NCI-H82 (cell line): ENCODE data around the gene CD300C.
"Not testable (repeated sequence)": the region's sequence is repeated elsewhere in the genome, so short reads cannot be mapped to it uniquely, and the experiment has no call there.

Experiments used
- DNase-seq: peaks from one replicate; lab custom pipeline; 2025; lab: John Stamatoyannopoulos, UW

CD300C gene

DNA sequence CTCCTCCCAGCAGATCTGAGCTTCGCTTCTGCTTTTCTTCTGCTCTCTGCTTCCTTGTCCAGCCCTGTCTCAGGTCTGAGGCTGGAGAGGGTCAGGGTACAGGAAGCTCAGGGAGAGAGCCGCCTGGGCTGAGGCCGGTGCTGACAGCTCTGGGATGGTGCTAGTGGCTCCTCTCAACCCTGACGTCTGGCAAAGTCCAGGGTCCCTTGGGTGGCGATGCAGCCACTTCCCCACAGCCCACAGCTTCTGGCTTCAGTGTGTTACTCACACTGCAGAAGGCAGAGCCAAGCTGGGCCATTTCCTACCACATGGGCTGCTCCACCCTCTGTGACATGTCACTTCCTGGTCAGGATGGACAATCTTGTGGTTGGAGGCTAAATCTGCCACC, at the start of gene CD300C:
TSS of gene CD300C (minus strand) at position 273 of the 388 bp plus-strand sequence. CDS start 333 bp downstream, outside the sequence.
- no peak for DNase-seq

DNA sequence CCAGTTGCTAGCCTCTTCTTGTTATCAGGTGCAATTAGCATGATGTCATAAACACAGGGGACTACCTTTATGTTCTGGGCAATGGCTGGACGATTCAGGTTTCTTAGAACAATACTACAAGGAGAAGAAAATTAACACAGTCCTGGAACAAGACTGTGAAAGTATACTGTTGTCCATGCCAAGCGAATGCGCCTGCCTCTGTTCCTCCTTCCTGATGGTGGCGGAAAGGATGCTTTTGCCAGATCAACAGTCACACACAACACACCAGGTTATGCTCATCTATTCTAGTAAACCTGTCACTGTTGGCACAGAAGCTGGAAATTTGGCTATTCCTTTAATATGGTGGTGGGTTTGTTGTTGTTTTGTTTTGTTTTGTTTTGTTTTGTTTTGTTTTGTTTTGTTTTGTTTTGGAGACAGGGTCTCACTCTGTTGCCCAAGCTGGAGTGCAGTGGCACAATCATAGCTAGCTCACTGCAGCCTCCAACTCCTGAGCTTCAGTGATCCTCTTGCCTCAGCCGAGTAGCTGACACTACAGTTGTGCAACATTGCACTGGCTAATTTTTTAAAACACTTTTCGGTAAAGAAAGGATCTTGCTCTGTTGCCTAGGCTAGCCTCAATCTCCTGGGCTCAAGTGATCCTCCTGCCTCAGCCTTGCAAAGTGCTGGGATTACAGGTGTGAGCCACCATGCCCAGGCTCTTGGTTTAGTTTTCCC, 49.3 kb upstream of the CD300C start:
- no peak for DNase-seq

DNA sequence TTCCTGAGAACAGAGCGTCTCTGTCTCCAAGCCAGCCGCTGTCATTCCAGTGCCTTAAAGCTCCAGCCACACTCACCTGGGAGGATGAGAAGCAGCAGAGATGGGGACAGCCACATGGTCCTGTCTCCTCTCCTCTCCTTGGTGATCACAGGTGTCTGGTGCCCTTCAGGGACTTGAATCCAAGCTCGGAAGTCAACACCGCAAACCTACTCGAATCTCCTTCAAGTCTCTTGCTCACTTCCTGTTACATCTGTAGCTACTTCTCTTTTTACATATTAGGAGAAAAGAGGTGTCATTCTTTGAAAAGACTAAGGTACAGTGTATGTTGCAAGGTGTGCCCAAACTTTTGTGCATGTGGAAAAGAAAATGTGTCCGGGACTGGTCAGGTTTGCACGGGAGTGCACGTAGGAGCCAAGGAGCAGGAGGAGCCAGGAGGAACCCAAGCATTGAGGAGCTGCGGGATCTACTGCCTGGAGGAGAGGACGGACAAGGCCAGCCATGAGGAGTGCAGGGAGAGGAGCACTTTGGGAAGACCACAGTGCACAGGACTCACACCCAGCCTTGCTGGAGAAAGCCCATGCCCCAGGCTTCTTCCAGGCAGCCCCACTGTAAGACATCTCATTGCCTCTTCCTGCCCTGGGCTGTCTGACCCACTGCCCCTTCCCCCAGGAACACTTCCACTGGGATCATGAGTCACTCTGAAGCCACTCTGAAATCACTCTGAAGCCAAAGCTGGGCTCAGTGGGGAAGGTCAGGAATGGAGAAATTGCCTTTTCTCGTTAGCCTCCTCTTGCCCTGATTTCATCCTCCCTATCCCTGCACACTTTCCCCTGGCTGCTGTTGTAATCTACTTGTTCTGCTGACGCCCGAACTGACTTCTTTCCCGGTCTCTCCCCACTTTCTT, 46.4 kb upstream of the CD300C start, which contains the start of gene CD300LD:
TSS of gene CD300LD (minus strand) at position 197 of the 904 bp plus-strand sequence. CDS start at position 116, 81 bp downstream.
- no peak for DNase-seq

DNA sequence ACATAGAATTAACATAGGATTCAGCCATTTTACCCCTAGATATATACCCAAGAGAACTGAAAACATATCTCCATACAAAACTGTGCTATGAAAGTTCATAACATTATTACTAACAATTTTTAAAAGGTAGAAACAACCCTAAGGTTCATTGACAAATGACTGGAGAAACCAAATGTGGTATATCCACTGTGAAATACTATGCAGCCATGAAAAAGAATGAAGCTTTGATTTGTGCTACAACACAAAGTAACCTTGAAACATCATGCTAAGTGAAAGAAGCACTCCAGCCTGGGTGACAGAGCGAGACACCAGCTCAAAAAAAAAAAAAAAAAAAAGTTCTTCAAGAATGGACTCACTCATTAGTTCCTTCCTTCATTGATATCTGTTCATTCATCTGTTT, 45.6 kb upstream of the CD300C start:
- no peak for DNase-seq

DNA sequence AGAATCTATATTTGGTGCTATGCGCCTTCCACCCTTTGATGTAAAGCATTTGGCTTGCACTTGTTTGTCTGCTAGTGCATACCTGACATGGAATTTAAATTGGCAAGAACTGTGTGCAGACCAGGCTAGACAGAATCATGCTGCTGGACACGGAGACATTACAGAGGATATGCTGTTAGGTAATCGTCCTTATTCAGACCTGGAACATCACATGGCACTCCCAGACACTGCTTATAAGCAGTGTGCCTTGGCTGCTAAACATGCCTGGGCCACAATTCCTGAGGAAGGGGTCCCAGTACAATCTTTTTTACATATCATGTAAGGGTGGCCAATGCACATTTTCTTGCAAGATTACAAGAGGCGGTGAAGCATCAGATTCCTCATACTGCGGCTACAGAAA, 39.8 kb upstream of the CD300C start:
- DNase-seq, result no peak

DNA sequence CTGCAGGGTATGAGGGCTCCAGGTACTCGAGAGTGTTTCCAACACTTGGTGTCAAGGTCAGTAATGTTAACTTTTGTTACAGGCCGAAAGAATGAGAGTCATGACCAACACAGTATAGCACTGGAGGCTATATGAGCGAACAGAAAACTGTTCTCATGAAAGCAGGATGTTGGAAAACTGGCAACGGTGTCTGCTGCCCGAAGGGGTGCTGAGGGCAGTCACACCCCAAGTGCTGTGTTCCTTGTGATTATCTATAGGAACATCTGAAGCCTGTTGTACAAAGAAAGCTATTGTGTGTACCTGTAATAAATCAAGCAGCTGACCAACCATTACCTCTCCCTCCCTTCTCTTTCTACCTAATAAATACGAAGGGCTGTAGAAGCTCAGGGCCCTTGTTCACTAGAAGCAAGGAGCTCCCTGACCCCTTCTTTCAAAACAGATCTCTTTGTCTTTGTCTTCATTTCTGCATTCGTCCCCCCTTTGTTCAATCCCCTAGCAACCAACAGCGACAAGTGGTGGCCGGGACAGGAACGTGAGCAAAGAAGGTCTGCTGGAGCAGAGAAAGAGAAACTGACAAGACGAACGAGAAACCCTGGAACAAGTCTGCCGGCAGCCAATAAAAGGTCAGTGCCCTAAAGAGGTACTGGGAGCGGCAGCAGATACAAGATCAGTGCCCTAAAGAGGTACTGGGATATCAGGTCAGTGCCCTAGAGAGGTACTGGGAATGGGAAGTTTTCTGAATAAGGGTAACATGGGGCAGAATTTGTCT, 38.6 kb upstream of the CD300C start:
- DNase-seq, result no peak

DNA sequence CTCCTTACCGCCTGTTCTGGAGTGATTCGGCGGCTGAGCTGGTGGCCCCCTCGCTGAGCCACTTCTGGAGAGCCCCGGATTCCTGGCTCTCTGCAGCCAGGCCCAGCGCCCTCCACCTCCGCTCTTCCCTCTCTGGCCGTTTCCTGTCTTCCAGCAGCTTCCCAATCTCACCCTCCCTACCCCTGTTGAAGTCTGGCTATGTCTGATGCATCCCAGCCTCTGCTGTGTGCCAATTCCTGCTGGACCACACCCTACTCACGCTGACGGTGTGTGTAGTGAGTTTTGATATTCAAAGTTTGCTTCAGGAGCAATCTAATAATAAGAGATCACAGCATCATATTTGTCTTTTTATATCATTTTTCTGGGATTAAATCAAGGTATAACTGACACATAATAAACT, 36.7 kb upstream of the CD300C start:
- DNase-seq, result no peak

DNA sequence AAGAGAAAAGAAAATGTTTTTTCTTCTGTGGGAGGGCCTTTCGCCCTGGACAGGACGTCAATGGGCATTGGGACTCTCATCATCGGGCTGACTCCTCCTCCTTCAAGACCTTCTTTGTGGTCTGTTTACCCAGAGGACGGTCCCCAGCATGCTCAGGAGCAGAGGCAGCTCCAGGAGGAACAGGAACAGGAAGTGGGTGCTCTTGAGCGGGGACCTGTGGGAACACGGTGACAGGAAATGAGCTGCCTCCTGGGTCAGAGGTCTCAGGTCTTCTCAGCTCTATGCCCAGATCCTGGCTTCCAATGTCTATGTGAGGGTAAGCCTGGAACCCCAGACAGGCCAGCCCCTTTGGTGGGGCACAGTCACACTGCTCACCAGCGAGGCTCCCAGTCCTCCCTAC, 34.0 kb upstream of the CD300C start:
- DNase-seq, result no peak

DNA sequence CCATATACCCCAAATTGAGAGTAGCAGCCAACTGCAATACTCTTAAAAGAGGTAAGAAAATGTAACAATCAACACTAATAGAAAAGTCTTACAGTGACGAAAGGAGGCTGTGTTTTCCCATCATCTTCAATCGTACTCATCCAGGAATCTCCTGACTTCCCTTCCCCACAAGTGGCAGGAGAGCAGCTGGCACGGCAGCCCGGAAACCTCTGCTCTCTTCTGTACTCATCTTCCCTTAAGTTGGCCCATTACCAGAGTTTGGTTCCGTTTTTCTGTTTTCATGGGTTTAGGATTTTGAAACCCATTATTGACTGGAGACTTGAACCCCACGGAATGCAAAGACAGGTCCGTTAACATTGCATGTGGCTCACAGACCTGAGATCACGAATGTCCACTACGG, 33.1 kb upstream of the CD300C start:
- DNase-seq, result no peak

DNA sequence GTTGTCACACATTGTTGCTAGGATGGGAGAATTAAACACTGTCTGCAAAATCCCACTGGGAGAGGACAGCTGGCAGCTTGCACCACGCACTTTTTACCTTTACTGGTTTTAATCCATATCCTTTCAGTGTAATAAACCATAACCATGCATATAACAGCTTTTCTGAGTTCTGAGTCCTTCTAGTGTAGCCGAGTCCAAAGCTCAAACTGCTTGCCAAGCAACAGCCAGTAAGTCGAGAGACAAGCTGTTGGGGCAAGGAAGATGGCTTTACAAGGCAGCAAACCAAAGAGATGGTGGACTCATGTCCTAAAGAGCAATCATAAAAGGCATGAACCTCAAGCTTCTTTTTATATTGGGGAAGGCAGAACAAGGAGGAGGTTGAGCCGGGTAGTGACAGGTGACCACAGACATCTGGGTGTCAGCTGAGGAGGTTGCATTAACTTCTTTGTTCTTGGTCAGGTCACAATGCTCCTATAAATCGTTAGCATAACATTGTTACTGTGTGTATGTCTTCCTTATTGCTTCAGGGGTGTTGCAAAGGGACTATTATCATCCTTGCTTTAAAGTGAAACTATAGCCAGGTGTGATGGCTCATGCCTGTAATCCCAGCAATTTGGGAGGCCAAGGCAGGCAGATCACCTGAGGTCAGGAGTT, 28.7 kb upstream of the CD300C start:
- no peak for DNase-seq

DNA sequence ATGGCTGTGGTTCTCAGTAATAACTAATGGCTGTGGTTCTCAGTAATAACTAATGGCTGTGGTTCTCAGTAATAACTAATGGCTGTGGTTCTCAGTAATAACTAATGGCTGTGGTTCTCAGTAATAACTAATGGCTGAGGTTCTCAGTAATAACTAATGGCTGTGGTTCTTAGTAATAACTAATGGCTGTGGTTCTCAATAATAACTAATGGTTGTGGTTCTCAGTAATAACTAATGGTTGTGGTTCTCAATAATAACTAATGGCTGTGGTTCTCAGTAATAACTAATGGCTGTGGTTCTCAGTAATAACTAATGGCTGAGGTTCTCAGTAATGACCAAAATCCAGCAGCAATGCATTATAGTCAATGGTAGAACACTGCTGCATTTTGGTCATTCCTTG, 27.7 kb upstream of the CD300C start:
- not testable (repeated sequence) for DNase-seq

DNA sequence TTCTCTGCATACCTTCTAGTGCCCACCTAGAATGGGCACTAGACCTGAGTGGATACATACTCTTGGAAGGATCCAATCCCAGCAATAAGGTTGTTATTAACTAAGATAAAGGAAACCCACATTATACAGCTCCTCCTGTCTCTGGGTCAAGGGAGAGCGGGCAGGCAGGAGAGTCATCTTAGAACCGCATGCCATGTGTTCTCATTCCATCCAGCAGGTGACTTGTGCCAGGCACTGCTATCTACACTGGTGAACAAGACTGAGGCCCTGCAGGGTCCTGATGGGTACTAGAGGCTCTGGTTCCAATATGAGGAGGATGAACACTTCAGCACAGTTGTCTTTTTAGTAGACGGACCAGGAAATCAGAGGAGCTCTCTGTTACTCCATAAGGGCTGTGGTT, 27.3 kb upstream of the CD300C start:
- no peak for DNase-seq

DNA sequence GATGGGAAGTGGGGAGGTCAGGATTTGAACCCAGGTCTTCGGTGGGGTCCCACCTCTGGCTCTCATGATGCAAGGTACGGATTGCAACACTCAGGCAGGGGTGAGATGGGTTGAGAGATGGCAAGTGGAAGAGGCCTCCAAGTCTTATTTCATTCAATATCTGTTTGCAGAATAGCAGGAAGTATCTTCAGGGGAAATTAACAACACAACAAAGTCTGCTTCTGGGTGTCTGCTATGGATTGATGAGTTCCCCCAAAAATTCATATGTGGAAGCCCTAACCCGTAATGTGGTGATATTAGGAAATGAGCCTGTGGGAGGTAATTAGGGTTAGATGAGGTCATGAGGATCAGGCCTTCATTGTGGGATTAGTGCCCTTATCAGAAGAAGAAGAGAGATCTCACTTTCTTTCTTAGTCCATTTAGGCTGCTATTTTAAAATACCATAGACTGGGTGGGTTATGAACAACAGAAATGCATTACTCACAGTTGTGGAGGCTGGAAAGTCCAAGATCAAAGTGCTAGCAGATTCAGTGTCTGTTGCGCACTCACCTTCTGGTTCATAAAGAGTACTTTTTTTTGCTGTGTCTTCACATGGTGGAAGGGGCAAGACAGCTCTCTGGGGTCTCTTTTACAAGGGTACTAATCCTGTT, 25.8 kb upstream of the CD300C start:
- DNase-seq, result no peak

DNA sequence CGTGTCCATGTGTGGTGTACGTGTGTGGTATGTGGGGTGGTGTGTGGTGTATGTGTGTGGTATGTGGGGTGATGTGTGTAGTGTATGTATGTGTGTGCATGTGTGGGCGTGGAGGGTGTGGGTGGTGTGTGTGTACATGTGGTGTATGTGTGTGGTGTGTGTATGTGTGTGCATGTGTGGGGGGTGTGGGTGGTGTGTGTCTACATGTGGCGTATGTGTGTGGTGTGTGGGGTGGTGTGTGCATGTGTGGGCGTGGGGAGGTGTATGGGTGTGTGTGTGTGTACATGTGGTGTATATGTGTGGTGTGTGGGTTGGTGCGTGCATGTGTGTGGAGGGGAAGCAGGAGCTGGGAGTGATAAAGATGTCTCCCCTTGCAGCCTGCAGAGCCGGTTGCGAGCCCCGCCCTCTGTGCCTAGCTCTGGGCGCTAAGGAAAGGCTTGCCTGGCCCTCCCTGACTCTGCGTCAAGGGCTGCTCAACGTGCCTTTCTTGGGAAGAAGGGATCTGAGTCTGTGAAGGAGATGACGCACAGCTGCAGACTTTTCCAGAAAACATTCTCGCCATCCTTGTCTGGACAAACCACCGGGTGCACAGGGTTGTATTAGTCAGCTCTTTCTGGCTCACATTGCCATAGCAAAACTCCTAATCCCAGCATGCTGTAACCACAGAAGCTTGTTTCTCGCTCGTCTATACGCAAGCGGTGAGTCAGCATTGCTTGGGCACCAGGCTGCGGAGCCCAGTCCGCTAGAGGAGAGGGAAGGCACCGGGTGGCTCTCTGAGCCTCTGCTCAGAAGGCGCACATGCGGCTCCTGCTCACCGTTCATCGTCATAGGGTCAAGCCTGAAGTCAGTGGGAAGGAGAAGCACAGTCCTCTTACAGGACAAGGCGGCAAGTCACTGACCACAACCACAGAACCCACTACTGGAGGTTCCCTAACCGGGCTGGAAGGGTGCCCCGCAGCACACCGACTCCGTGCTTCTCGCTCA, 23.4 kb upstream of the CD300C start:
- DNase-seq, result peak; percentile 48

DNA sequence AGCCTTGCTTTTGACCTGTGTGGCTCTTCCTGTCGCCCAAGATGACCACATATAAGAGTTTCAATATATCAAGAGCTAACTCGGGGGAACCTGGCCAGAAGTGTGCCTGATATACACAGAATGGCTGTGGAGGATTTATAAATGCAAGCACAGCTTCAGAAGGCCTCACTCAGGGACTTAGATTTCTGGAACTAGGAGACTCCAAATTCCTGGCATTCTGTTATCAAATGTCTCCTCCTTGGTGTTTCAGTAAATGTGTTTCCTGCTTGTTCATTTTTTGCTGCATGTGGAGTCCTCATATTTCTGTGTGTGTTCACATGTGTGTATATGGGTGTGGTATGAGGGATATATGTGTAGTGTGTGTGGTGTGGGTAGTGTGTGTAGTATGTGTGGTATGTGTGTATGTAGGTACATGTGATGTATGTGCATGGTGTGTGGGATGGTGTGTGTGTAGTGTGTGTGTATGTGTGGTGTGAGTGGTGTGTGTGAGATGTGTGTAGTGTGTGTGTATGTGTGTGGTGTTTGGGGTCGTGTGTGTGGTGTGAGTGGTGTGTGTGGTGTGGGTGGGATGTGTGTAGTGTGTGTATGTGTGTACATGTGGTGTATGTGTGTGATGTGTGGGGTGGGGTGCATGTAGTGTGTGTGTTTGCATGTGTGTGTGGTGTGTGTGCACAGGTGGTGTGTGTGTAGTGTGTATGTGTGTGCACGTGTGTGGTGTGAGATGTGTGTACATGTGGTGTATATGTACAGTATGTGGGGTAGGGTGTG, 22.4 kb upstream of the CD300C start:
- no peak for DNase-seq

DNA sequence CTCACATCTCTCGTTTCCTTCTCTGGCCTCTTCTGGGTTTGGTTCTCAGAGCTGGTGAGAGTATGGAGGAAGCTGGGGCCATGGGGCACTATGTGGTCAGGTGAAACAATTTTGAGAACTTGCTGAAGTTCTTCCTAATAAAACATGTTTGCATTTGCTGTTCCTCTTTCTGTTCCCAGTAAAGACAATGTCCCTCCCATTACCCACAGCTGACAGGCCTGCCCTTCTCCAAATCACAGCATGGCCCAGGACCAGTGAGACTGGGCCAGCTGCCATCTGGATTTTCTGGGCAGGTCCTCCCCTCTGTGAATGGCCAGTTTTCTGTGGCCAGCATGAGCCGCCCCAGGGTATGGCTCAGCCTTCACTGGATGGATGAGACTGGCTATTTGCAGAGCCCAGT, 21.5 kb upstream of the CD300C start, which contains the start of gene CD300H:
TSS of gene CD300H (minus strand) at position 113 of the 400 bp plus-strand sequence.
- DNase-seq, result no peak

DNA sequence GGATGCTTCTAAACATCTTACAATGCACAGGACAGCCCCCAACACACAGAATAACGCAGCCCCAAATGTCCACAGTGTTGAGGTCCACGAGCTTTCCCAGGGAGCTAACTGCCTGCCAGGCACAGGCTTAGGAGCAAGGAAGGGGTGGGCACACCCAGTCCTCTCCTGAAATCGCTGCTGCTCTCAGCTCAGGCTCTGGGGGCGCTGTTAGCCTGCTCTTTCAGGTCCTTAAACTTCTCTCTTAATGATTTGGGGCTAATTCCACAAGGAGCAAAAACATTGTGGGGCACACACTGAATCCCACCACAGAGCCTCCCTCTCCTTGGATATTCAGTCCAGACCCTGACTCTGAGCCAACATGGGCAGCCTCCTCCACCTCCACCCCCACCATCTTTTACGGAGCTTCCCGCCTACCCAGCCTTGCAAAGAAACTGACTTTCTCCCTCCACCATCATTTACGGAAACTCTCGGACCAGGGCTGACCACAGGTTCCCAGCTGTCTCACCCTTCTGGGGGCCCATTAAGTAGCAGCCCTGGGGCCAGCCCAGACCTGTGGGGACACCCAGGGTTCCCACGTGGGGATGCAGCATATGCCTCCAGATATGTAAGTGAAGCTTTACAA, 20.3 kb upstream of the CD300C start:
- peak; percentile 62 for DNase-seq

DNA sequence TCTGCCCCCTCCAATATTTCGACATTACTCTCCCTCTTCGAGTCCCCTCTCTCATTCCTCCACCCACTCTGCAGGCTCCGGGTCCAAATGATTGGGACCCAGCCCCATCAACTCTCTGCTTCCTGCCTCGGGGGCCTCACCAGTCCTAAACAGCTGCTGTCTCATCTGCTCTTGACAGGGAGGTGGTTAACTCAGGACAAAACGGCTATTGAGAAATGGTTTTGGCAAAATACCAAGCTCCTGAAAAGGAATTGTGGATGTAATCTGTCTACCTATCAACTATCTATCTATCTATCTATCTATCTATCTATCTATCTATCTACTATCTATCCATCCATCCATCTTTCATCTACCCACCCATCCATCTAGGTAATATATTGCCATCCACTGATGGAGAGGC, 19.2 kb upstream of the CD300C start:
- DNase-seq, result no peak

DNA sequence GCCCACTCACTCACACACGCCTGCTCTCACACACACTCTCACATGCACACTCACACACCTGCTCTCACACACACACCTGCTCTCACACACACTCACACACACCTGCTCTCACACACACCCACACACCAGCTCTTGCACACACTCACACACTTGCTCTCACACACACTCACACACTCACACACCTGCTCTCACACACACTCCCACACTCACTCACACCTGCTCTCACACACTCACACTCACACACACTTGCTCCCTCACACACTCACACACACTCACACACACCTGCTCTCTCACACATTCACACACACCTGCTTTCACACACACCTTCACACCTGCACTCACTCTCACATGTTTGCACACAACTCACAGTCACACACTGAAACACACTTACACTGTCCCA, 17.4 kb upstream of the CD300C start:
- no peak for DNase-seq
